CD4-positive, alpha-beta T cell treated with Interleukin-4 for 1 hour (primary cell): Measurements from ENCODE around the gene DPAGT1.
"Not testable (repeated sequence)": the region's sequence is repeated elsewhere in the genome, so short reads cannot be mapped to it uniquely, and the experiment has no call there.

ENCODE experiments used
- DNase-seq, 2 donors: peaks; one replicate each; pipeline ENCODE4 v3.0.0-alpha.2; 2020 to 2022

The DPAGT1 gene

GRCh38 chr11:119093942-119094815, 7.5 kb downstream of the DPAGT1 start:
- DNase-seq, result peak; percentile 28 to 33

GRCh38 chr11:119092880-119093842, 8.5 kb downstream of the DPAGT1 start:
- DNase-seq, result no peak

GRCh38 chr11:119091966-119092879, 9.4 kb downstream of the DPAGT1 start:
- no peak for DNase-seq

GRCh38 chr11:119091178-119091577, 10.5 kb downstream of the DPAGT1 start:
- no peak for DNase-seq

GRCh38 chr11:119089319-119089718, 12.3 kb downstream of the DPAGT1 start:
- no peak for DNase-seq

GRCh38 chr11:119088406-119088805, 13.2 kb downstream of the DPAGT1 start:
- no peak for DNase-seq

GRCh38 chr11:119087747-119088241, 13.9 kb downstream of the DPAGT1 start:
- DNase-seq, result no peak

GRCh38 chr11:119087123-119087522, 14.5 kb downstream of the DPAGT1 start:
- DNase-seq, result no peak

GRCh38 chr11:119085437-119085847, 16.2 kb downstream of the DPAGT1 start:
- DNase-seq, result no peak

GRCh38 chr11:119084663-119085436, 16.8 kb downstream of the DPAGT1 start, which contains the start of gene HMBS:
Gene HMBS (plus strand): TSS chr11:119084881. CDS start chr11:119085034, 153 bp downstream.
- DNase-seq, result peak; percentile 93 to 94

- DNase-seq, result no peak
These were observed 19.9 kb downstream of the DPAGT1 start for GRCh38 chr11:119081682-119082260.

GRCh38 chr11:119078675-119079420, 22.8 kb downstream of the DPAGT1 start:
- no peak for DNase-seq

GRCh38 chr11:119077839-119078238, 23.8 kb downstream of the DPAGT1 start:
- DNase-seq, result no peak

- DNase-seq, result peak; percentile 97
These were observed 34.1 kb downstream of the DPAGT1 start, which contains the start of gene VPS11 for GRCh38 chr11:119067371-119068222. Gene VPS11 (plus strand): TSS chr11:119067818. CDS start chr11:119067824, 6 bp downstream.

- DNase-seq, result peak; percentile 60 to 68
These were observed 36.3 kb downstream of the DPAGT1 start for GRCh38 chr11:119065369-119065768.

- DNase-seq, result no peak
These were observed 38.9 kb downstream of the DPAGT1 start for GRCh38 chr11:119062779-119063178.

GRCh38 chr11:119061256-119061655, 40.4 kb downstream of the DPAGT1 start:
- no peak for DNase-seq

- DNase-seq, result not testable (repeated sequence)
These were observed 42.5 kb downstream of the DPAGT1 start for GRCh38 chr11:119059128-119059527.
